Right kidney (tissue), 9 donors: Measurements from ENCODE around the gene ANXA9.

Source experiments
- DNase-seq: peaks from one replicate; pipeline ENCODE4 v3.0.0-alpha.2; 2016
- long read RNA-seq, 8 donors: transcript quantifications; one replicate each; lab custom pipeline, GENCODE V29; 2026

Gene ANXA9, protein sequence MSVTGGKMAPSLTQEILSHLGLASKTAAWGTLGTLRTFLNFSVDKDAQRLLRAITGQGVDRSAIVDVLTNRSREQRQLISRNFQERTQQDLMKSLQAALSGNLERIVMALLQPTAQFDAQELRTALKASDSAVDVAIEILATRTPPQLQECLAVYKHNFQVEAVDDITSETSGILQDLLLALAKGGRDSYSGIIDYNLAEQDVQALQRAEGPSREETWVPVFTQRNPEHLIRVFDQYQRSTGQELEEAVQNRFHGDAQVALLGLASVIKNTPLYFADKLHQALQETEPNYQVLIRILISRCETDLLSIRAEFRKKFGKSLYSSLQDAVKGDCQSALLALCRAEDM
- long read RNA-seq, donor 1, partial matches to known transcripts = 0 of 3 reads
- long read RNA-seq, donor 1, other reads (novel, unspliced or antisense) = 0 of 3 reads
- long read RNA-seq, donor 2, partial matches to known transcripts = 0 of 2 reads
- long read RNA-seq, donor 2, other reads (novel, unspliced or antisense) = 0 of 2 reads
- long read RNA-seq, donor 3, partial matches to known transcripts = 0 of 1 reads
- long read RNA-seq, donor 3, other reads (novel, unspliced or antisense) = 0 of 1 reads
- long read RNA-seq, donor 4, partial matches to known transcripts = 0 of 2 reads
- long read RNA-seq, donor 4, other reads (novel, unspliced or antisense) = 0 of 2 reads
- long read RNA-seq, donor 5, partial matches to known transcripts = 0 of 2 reads
- long read RNA-seq, donor 5, other reads (novel, unspliced or antisense) = 0 of 2 reads
- long read RNA-seq, donor 6, partial matches to known transcripts = 0 of 1 reads
- long read RNA-seq, donor 6, other reads (novel, unspliced or antisense) = 0 of 1 reads
- long read RNA-seq, donor 7, partial matches to known transcripts = 0 of 4 reads
- long read RNA-seq, donor 7, other reads (novel, unspliced or antisense) = 0 of 4 reads
- long read RNA-seq, donor 8, partial matches to known transcripts = 0 of 2 reads
- long read RNA-seq, donor 8, other reads (novel, unspliced or antisense) = 0 of 2 reads

DNA sequence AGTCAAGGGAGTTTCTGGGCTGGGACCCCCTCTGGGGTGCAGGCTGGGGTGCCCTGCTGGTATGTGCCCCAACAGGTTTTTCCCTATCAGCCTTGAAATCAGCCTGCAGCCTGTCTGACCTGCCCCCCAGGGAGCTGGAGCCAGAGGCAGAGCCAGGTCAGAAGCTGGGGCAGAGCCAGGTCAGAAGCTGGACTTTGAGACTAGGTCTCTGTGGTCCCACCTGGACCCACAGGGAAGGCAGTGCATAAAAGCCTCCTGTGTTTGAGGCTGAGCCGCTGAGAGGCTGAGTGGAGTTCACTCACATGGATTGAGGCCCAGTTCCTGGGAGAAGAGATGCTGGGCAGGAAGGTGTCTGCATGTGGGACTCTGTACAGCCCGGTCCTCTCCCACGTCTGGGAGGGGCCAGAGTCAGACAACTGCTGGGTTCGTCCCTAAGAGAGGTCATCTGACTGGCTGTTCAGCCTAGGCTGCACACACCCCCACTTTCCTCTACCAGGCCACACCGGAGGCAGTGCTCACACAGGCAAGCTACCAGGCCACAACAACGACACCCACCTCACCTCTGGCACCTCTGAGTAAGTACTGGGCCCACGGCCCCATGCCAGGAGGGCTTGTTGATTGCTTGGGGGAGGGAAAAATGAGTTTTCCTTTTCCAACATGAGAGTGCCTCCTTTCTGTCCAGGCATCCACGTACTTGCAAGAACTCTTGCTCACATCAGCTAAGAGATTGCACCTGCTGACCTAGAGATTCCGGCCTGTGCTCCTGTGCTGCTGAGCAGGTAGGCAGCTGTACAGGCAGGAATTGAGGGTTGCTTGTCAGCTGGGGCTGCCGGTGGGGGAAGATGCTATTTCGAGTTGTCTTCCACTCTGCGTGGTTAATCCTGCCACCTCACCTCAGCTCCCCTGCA, at the start of gene ANXA9:
TSS of gene ANXA9 (plus strand) at position 488 of the 908 bp plus-strand sequence. CDS start 814 bp downstream, outside the sequence.
- DNase-seq = peak; percentile 47

DNA sequence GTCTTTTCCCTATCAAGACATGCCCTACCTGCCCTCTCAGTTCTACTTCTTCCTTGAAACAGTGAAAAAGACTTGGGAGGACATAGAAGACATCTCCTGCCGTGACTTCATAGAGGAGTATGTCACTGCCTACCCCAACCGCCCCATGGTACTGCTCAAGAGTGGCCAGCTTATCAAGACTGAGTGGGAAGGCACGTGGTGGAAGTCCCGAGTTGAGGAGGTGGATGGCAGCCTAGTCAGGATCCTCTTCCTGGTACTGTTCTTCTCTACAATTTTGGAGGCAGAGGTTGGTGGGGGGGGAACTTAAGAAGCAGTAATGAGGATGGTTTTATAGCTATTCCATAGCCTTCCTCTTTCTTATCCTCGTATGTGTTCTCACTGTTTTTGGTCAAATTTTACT, 37.2 kb upstream of the ANXA9 start:
- no peak for DNase-seq

DNA sequence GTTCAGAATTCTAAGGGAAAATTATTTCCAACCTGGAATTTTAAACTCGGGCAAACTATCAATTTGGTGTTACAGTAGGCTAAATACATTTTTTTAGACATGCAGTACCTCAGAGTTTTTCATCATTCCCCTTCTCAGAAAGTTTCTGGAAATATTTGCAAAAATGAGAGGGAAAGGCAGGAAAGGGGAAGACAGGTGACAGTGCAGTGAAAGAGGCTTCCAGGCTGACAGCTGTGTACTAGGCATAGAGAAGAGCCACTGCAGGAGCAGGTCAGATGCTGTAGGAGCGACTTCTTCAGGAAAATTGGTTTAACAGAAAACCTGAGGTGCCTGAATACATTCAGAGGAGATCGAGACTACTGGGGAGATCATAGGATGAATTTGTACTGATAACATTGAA, 27.4 kb upstream of the ANXA9 start:
- no peak for DNase-seq

DNA sequence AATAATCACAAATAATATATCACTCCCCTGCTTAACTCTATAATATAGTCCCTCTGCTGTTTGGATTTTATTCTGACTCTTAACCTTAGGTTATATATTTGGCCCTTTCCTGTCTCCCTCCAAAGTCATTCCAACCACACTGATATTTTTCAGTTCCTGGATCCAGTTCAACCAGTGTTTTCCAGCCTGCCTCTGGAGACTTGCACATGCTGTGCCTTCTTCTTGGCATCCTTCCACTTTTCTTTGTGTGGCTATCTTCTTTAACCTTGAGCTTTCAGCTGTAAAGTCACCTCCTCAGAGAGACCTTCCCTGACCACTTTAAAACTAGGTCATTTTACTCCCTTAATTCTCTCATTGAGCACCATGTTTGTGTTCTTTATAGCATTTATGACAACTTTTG, 26.8 kb upstream of the ANXA9 start:
- no peak for DNase-seq

DNA sequence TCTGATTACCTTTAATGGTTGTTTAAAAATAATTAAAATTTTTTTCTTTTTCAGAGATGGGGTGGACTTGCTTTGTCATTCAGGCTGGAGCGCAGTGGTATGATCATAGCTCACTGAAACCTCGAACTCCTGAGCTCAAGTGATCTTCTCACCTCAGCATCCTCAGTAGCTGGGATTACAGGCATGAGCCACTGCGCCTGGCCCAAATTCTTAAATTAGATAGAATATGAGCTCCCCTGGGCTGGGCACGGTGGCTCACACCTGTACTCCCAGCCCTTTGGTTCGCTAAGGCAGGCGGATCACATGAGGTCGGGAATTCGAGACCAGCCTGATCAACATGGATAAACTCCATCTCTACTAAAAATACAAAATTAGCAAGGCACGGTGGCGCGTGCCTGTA, 24.4 kb upstream of the ANXA9 start:
- DNase-seq = no peak

DNA sequence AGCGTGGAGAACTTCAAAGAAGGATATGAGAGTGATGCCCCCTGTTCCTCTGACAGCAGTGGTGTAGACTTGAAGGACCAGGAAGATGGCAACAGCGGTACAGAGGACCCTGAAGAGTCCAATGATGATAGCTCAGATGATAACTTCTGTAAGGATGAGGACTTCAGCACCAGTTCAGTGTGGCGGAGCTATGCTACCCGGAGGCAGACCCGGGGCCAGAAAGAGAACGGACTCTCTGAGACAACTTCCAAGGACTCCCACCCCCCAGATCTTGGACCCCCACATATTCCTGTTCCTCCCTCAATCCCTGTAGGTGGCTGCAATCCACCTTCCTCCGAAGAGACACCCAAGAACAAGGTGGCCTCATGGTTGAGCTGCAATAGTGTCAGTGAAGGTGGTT, 21.4 kb upstream of the ANXA9 start:
- no peak for DNase-seq

DNA sequence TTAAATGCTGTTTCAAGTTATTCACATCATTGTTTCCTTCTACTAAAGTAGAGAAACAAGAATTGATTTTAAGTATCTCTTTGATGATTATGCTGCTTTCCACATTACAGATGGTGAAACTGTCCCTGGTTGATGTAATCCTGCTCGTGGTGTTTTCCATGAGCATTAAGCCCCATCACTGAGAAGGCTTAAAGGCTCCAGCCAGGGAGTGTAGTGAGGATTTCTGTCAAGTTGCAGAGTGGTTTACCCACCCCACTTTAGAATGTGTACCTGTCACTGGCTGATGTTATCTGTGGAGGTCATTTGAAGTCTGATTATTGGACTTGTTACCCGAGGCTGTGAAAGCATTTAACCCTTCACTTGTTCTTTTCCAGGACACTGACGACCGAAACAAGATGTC, 20.3 kb upstream of the ANXA9 start:
- DNase-seq = no peak

DNA sequence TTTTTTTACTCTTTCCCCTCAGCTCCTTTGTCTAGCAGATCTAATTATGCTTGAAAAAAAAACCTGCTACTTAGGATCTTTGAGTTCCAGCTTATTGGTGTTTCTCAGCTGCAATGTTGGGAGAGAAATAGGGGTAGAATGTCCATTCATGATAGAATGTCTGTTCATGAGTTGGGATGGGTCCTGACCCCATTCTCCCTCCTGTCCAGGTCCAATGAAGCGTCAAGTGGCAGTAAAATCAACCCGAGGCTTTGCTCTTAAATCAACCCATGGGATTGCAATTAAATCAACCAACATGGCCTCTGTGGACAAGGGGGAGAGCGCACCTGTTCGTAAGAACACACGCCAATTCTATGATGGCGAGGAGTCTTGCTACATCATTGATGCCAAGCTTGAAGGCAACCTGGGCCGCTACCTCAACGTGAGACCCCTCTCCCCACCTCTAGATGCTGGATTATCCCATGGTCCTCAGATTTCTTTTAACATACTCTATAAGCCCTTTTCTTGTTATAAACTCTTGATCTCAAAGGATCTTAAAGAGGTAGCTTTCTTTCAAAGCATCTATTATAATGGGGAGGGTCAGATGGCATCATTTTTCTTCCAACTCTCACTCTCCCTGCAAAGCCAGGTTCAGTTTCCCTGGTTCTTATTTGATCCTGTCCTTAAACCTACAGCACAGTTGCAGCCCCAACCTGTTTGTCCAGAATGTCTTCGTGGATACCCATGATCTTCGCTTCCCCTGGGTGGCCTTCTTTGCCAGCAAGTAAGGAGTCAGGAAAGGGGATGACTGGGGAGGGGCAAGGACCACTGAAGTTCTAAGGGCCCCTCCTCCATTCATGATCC, 18.6 kb upstream of the ANXA9 start:
- DNase-seq = no peak

DNA sequence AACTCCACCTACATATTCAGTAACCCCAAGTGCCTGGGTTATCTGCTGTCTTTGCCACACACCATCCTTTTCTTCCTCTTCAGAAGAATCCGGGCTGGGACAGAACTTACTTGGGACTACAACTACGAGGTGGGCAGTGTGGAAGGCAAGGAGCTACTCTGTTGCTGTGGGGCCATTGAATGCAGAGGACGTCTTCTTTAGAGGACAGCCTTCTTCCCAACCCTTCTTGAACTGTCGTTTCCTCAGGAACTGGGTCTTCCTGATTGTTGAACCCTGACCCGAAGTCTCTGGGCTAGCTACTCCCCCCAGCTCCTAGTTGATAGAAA, 18.0 kb upstream of the ANXA9 start:
- DNase-seq = no peak

DNA sequence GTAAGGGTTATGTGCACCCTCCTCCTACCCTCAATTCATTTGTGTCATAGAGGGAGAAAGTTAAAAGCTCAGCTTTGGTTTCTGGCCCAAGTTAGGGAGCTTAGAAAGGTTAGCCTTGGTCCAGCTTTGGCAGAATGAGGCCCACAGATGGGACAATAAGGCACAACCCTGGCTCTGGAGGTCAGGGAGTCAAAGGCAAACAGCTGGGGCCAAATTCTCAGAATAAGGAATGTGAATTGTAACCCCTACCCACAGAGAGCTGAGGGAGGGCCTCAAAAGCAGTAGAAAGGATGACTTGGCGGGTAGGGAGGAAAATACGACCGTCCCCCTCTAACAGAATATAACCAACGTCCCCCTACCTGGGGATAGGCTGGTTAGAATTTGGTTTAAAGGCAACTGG, 16.5 kb upstream of the ANXA9 start:
- no peak for DNase-seq

DNA sequence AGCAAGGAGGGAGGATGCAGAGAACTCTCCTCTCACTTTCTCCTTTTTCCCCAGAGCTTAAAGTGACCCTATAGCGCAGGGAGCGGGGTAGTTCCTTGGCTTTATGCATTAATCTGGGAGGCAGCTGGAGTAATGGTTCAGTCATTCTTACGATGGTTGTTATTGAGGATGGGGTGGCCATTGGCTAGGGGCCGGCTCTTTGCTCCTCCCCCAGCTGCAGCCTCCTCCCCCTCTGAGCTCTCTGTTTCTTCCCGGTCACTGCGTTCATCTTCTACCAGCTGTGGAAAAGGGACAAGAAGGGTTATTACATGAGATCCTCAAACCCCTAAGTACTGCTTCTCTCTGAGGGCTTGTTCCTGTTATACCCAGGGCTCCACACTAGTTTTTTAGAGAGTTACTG, 16.1 kb upstream of the ANXA9 start:
- no peak for DNase-seq

DNA sequence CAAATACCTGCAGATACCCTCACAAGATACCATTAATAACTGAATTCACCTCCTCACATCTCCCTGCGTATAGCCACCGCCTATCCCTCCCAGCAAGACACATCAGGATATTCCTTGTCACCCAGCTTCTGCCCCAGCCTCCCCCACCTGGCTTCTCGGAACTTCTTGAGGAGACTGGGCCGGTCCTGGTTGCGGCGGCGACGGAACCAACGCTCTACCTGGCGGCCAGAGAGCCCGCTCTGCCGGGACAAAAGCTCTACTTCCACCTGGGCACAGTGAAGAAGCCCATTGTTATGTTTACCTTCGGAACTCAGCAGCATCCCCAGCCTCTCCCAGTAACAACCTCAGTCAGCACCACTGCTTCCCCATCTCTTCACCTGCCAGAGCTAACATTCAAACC, 14.2 kb upstream of the ANXA9 start:
- DNase-seq = no peak

DNA sequence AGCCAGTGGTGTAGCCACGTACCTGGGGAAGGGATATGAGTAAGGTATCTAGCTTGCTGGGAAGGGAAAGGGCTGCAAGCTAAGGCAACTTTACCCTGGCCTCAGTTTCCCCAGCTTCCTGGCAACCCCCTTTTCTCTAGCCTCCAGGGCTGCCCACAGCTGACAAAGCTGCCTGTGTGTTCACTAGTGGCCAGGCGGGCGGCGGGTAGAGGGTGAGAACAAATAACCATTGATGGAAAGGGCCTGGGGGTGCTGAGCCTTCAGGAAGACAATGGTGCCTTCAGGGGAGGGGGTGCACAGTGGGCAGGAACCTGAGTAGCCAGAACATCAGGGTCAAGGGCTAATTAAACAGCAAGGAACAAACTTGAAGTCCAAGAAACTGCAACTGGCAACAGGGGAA, 13.6 kb upstream of the ANXA9 start:
- DNase-seq = no peak

DNA sequence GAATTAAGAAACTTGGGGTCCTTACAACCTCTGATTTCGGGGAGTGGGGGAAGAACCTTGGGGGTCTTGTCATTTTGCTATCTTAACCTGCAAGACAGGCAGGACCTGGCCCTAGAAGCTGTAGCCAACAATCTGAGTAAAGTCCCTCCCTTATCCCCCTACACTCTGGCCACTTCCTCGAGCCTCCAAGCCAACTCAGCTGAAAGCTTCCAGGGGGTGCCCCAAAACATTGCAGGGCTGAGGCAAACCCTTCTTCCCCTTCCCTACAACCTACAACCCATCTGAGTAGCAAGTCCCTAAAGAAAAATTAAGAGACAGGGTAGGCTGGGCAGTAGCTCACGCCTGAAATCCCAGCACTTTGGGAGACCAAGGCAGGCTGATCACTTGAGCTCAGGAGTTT, 12.5 kb upstream of the ANXA9 start:
- DNase-seq = no peak

DNA sequence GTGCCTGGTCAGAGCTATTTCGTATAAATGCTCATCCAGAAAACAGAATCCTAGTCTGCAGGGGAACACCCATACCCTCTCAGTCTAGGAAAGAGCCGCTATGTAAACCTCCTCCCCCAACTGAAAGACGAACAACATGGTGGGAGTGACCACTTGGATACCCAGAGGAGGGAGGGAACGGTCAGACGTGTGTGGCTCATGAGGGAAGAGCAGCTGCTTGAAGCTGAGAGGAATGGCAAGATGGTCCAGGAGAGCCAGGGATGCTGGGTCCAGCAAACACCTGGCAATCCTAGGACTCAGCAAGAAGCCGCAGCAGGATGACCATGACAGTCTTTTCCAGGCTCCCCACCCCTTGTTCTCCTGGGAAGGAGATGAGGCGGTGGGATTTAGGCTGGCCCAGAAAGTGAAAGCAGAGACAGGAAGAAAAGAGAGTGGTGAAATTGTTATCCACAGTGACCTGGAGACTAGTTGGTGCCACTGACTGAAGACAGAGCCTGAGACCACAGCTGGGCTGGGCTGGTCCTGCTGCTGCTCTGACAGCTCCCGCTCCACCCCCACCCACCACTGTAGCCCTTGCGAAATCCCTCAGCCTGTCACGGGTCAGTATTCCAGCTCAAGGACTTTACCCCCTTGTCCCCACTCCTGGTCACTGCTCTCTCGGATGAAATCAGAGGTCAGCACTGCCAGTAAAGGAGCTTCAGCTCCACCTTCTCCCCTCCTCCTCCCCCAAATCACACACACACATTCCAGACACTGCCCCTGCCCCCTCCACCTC, 11.1 kb upstream of the ANXA9 start:
- peak; percentile 31 for DNase-seq

DNA sequence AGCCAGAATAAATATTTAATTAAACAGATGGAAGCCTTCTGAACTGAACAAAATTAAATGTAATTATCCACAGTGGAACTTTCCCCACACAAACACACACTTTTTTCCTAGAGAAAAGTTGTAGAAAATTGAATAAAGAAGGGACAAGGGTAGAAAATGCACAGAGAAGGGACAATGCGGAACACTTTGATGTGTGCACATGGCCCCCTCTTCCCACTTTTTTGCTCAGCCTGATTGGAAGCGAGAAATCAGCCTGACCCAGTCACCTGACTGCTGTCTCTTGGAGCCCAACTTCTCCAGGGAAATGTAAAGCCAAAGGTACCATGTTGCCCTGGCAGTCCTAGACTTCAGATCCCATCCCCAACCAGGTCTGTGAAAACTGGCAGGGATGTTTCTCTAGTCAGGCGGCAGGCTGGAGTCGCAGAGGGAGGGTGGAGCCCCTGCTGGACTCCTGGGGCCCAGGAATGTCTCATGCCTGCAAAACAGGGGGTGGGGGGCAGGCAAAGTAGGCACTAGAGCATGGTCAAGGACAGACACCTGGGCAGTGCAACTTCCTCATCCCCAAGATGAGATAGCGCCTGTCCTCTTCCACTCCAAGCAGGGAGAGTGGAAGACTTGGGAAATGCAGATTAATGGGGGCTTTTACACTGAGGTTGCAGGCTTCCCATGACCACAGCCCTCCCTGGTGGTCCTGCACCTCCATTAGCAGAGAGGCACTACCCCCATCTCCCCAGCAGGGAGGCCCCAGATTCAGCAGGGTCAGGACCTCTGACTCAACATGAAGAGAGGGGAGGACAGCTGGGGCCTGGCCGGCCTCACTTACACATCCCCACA, 10.3 kb upstream of the ANXA9 start:
- DNase-seq = no peak

DNA sequence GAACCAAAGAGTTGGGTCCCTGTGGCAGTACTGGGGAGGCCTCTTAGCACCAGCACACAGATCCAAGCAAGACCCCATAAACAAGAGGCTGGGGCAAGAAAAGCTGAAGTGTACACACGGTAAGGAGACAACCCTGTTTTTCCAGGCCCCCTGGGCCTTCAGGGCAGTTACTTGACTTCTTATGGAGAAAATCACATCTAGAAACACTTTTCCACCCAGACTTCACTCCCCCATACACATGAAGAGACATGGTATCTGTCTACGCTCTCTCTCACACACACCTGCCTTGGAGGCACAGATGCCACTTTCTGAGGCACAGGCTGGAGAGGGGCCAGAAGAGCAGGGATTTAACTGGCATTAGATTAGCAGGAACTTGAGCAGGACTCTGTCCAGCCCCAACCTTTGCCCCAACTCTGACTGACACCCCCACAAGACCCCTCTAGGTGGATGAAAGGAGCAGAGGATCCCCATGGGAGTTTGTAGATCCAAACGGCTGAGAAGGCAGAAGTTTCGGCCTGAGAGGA, 9.6 kb upstream of the ANXA9 start:
- no peak for DNase-seq

DNA sequence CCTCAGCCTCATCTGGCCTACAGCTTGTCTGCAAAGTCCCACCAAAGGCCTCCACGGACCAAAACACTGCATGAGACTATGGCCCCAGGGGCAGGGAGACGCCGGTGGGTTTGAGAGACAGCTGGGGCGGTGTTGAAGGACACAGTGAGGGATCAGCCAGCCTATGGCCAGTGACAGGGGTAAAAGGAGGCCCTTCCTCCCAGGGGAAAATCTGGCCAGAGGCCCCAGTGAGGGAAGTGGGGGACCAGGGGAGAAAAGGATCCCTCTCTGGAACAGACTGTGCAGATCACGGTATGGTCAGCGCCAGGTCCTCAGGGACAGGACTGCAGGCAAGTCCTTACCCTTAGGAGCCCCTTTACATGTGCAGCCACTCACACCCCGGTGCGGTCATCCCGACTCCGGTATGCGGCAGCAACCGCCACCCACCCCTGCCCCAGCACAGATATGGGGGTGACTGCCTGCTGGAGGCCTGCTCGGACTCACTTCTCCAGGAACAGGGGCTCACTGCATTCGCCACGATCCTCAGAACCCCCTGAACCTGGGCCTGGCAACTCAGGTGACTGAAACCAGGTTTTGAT, 8.7 kb upstream of the ANXA9 start:
- no peak for DNase-seq
